GM21528 (cell line): ENCODE data around the gene PAK5.
"Not testable (repeated sequence)": the region's sequence is repeated elsewhere in the genome, so short reads cannot be mapped to it uniquely, and the experiment has no call there.

ENCODE experiments used
- ATAC-seq: cut with Tn5 transposase; IDR thresholded peaks from one replicate; pipeline ENCODE4 v1.9.1; 2021; ENCODE audit warnings: mild to moderate bottlenecking, moderate library complexity; ENCODE audit not compliant: unreplicated experiment, low FRiP score

PAK5 gene

GRCh38 chr20:9689041-9689440, 149.8 kb downstream of the PAK5 start:
- no peak for ATAC-seq

GRCh38 chr20:9686866-9687265, 152.0 kb downstream of the PAK5 start:
- no peak for ATAC-seq

GRCh38 chr20:9686455-9686854, 152.4 kb downstream of the PAK5 start:
- ATAC-seq = no peak

GRCh38 chr20:9686001-9686400, 152.9 kb downstream of the PAK5 start:
- ATAC-seq = no peak

- ATAC-seq = no peak
These were observed 153.9 kb downstream of the PAK5 start for GRCh38 chr20:9685011-9685410.

GRCh38 chr20:9677100-9677623, 161.7 kb downstream of the PAK5 start:
- ATAC-seq = no peak

- no peak for ATAC-seq
These were observed 165.9 kb downstream of the PAK5 start for GRCh38 chr20:9672981-9673380.

- no peak for ATAC-seq
These were observed 166.8 kb downstream of the PAK5 start for GRCh38 chr20:9672027-9672426.

GRCh38 chr20:9668381-9668780, 170.5 kb downstream of the PAK5 start:
- ATAC-seq = no peak

GRCh38 chr20:9663423-9663822, 175.5 kb downstream of the PAK5 start:
- ATAC-seq = no peak

- ATAC-seq = no peak
These were observed 178.5 kb downstream of the PAK5 start for GRCh38 chr20:9660236-9660868.

- ATAC-seq = no peak
These were observed 191.1 kb downstream of the PAK5 start for GRCh38 chr20:9647741-9648140.

- ATAC-seq = no peak
These were observed 192.5 kb downstream of the PAK5 start for GRCh38 chr20:9646375-9646774.

- ATAC-seq = no peak
These were observed 196.0 kb downstream of the PAK5 start for GRCh38 chr20:9642882-9643281.

- ATAC-seq = not testable (repeated sequence)
These were observed 197.3 kb downstream of the PAK5 start for GRCh38 chr20:9641499-9642000.

- ATAC-seq = no peak
These were observed 201.0 kb downstream of the PAK5 start for GRCh38 chr20:9637889-9638288.

GRCh38 chr20:9635750-9636149, 203.1 kb downstream of the PAK5 start:
- ATAC-seq = no peak

- no peak for ATAC-seq
These were observed 204.5 kb downstream of the PAK5 start for GRCh38 chr20:9634327-9634726.

- no peak for ATAC-seq
These were observed 205.9 kb downstream of the PAK5 start for GRCh38 chr20:9632991-9633390.

- ATAC-seq = no peak
These were observed 206.6 kb downstream of the PAK5 start for GRCh38 chr20:9632265-9632664.

GRCh38 chr20:9630554-9630953, 208.3 kb downstream of the PAK5 start:
- ATAC-seq = no peak

- no peak for ATAC-seq
These were observed 209.0 kb downstream of the PAK5 start for GRCh38 chr20:9629831-9630230.
